NCI-H2196 (cell line): ENCODE data around the gene PPIH.
"Not testable (repeated sequence)": the region's sequence is repeated elsewhere in the genome, so short reads cannot be mapped to it uniquely, and the experiment has no call there.

Source experiments
- DNase-seq: peaks from one replicate; lab custom pipeline; 2025; ENCODE audit not compliant: unreplicated experiment; lab: John Stamatoyannopoulos, UW

The PPIH gene

DNA sequence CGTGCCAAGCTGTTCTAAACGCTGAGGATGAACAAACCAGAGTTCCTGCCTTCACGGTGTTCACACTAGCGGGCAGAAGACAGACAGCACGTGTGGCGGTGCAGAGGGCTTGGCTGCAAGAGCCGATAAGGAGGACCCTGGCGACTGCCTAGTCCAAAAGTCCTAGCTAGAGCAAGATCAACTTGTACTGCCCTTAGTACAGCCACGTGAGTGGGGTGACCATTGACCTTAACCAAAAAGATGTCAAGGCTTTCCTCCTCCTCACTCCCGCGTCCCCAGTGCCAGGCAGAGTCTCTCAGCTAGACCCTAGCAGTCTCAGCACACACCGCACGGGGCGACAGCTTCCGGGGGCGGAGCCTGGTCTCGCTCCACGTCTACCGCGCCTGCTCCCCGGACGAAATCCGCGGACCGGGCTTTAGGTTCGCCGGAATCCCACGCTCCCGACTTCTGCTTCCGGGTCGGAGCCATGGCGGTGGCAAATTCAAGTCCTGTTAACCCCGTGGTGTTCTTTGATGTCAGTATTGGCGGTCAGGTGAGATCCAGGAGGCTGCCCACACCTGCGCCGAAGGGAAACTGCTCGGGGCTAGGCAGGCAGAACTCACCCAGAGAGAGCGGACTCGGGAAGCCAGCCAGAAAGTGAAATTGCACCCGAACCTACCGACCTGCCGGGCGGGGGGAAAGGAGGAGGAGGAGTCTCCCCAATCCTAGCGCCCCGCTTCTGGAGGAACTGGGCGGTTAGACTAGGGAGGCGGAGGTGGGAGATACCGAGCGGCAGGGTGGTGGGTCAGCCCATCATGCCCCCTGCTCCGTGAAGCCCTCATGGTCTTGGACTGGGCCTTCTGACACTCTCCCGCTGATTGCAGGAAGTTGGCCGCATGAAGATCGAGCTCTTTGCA is at the start of gene PPIH:
PPIH (plus strand) TSS at position 443 of the 896 bp plus-strand sequence; CDS start at position 467, 24 bp downstream.
- peak; percentile 96 for DNase-seq

DNA sequence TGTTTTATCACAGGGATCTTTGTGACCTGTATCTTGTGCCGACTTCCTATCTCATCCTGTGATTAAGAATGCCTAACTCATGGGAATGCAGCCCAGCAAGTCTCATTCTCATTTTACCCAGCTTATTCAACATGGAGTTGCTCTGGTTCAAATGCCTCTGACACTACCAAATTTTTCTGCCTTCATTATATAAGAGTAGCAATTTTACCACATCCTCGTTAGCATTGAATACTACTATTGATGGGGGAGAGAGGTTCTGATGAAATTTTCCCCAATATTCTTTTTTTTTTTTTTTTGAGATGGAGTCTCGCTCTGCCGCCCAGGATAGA is 44.5 kb upstream of the PPIH start:
- DNase-seq: no peak

DNA sequence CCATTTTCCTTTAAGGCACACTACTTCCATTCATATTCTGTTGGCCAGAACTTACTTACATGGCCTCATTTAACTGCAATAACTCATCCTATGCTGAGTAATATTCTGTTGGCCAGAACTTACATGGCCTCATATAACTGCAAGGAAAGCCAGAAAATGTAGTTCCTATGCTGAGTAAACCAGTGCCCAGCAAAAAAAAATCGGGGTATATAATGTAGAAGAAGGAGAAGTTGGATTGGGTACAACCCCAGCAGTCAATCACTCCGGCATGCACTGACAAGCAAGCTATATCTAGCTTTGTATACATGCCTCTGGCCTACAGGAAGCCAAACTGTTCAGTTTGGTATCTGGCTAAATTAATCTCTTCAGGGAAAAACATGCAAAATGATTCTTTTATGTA is 39.4 kb upstream of the PPIH start:
- DNase-seq: no peak

DNA sequence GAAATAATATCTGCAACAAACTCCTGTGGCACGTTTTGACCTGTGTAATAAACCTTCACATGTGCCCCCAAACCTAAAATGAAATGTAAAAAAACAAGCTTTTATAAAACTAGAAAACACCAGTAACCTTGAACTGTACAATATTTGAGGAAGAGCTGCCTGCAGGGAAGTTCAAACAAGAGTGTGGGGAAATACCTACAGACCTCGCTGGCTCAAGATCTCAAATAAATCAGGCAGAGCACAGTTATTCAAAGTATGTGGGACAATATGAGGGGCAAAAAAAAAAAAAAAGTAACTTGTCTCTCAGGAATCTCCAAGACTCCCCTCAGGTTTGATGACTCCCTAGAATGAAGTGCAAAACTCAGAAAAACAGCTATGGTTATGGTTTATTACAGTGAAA is 37.9 kb upstream of the PPIH start:
- no peak for DNase-seq

DNA sequence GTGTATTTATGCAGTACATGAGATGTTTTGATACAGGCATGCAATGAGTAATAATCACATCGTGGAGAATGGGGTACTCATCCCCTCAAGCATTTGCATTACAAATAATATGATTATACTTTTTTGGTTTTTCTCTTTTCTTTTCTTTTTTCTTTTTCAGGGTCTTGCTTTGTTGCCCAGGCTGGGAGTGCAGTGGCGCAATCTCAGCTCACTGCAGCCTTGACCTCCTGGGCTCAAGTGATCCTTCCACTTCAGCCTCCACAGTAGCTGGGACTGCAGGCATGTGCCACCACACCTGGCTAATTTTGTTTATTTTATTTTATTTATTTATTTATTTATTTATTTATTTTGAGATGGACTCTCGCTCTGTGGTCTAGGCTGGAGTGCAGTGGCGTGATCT is 37.0 kb upstream of the PPIH start:
- not testable (repeated sequence) for DNase-seq

DNA sequence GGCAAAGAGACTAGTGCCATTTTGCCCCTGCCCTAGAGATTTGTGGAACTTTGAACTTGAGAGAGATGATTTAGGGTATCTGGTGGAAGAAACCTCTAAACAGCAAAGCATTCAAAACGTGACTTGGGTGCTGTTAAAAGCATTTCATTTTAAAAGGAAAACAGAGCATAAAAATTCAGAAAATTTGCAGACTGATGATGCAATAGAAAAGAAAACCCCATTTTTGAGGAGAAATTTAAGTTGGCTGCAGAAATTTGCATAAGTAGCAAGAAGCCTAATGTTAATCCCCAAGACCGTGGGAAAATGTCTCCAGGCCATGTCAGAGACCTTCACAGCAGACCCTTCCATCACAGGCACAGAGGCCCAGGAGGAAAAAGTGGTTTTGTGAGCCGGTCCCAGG is 31.0 kb upstream of the PPIH start:
- not testable (repeated sequence) for DNase-seq

DNA sequence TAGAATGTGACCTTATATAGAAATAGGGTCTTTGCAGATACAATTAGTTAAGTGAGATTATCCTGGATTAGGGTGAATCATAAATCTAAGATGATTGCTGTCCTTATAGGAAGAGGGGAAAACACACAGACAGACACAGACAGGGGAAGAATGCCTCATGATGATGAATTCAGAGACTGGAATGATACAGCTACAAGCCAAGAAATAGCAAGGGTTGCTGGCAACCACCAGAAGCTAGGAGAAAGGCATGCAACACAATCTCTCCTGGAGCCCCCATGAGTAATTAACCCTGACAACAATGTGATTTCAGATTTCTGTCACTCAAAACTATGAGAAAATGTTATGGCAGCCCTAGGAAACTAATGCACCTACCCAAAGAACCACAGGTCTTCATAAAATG is 19.1 kb upstream of the PPIH start:
- no peak for DNase-seq

DNA sequence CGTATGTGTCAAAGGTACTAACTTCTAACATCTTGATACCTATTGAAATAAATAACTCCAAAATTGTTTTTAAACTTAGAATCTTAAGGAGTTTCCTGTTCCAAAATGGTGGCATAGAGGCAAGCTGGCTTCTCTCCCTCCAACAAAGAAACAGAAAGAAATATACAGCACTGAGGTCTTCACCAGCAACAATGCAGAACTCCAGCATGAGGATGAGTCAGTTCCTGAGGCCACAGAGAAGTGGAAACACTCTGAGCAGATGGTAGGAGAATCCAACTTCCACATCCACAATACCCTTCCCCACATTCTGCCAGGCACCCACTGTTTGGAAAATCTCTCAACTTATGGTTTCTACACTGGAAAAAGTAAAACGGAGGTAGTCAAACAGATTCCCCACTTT is 12.2 kb upstream of the PPIH start:
- DNase-seq: no peak

DNA sequence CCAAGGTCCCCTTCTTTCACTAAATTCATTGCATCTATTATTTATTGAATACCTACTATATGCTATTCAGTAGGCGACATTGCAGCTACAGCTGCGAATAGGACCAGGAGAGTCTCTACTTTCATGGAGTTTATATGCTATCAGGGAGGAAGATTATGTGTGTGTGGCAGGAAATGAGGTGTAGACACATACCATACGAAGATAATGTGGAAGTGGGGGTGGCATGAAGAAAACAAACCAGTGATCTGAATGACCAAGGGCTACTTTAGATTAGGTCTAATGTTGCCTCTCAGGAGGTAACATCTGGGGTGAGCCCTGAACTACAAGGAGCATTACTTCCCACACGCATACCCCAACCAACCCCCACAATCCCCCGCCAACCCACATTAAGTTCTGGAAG is 1.0 kb upstream of the PPIH start:
- no peak for DNase-seq

DNA sequence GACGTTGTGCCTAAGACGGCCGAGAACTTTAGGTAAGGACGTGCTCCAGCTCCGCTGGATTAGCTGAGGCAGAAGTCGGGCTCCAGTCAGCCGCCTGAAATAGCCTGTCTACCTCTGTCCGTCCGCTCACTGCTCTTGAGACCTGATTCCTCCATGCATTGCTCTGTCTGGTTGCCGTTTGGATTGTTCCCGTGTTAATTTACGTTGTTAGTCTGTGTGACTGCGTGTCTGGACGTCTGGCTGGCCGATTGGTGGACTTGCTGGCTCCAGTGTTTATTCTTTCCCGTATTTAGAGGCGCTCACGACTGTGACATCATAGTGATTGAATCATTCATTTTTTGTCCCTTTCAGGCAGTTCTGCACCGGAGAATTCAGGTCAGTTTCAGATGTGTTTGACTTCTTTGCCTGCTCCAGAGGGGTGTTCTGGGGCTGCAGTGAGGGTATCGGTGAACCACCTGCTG is 684 bp downstream of the PPIH start:
- no peak for DNase-seq

DNA sequence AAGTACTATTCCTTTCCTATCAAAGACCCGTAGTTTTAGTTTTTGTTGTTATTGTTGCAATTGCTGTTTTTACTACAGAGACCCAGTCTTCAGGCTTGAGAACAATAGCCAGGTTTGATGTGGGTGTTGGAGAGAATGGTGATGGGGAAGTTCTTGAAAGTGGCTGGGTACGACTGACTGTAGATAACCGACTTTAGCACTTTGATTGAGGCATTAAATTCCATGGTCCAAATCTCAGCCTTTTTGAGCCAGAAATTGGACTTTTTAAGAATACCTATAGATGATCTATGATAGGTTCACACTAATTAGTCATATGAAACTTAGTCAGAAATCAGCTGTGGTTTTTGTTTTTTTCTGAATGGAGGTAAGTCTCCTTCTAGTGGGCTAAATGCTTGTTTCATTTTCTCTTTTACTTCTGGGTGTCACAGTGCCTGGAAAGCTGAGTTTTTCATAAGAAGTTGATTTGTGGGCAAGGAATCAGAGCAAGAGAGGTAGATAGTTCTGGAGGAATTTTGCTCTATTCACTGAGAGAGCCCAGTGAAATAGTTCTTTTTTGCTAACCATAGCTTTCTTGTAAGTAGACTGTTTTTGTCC is 2.8 kb downstream of the PPIH start:
- DNase-seq: no peak

DNA sequence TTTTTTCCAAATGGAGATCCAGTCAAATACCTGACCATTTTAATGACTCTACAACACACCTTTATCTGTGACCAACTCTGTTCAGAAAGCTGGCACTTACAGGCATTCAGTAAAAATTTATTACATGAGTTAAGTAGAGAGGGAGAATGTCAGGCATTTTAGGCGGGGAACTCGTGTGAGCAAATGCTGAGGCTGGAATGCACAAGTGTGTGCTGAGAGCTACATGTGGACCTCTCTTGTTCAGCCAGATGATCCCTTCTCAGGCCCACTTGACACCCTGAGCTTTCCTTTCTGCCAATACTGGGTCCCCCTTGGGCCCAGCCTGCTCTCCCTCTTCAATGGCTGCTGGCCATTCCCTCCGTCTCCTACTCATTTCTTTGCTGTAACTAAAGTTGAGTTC is 11.7 kb downstream of the PPIH start:
- no peak for DNase-seq

DNA sequence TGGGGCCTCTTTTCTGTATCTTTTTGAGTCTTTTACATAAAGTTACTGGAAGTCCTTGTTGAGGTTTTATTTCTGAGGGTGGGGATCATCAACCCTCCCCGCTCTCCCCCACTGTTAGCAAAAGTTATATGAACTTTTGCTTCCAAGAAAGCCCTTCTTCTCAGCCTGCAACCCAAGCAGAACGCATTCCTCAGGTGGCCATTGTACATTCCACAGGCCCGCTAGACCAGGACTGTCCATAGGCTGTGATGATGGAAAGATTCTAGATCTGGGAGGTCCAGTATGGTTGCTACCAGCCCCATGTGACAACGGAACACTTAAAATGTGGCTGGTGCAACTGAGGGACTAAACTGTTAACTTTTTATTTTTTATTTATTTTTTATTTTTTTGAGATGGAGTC is 12.2 kb downstream of the PPIH start:
- no peak for DNase-seq

DNA sequence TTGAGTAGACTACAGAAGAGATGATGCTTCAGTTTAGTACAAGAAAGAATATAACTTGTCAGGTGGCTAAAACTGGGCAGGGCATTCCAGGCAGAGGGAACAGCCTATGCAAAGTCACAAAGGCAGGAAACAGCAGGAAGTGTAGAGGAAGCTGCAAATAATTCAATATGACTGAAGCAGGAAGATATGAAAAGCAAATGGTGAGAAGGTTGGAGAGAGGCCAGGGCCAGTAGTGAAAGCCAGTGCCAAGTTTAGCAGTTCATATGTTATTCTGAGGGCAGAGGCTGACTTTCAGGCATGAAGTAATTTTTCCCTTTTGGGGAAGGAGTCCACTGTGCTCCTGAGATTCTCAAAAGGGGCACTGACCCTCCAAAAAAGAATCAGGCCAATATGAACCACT is 16.0 kb downstream of the PPIH start:
- DNase-seq: peak; percentile 11

DNA sequence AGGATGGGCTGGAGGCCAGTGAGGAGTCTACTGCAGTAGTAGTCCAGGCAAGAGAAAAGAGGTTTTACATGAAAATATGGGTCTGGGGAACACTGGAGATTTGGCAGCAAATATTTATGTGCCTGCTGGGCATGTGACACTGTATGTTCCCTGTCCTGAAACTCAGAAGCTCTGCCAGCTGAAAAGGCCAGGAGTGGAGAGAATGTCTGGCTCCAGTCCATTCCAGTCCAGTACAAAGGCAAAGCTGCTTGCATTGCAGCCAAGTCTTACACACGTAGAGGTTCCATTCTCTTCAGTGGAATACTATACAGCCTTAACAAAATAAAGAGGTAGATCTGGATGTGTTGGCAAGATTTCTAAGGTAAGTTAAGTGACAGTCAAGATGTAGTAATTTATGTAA is 16.5 kb downstream of the PPIH start:
- DNase-seq: no peak

DNA sequence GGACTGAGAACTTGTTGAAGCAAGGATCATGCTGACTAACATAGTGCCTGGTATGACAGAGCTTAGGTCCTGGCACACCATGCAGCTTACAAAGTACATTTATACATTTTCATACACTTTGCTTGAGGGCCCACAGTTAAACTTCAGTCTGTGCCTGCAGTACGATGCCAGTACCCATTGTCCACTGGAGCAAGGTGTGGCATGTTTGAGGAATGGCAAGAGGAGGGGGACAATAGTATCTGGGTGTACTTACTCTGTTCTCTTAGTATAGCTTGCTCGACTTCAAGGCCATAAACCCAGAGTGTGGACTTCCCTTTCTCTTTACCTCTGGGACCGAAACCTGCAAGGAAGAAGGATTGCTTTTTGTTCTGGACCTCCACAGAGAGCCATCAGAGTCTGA is 17.2 kb downstream of the PPIH start:
- no peak for DNase-seq

DNA sequence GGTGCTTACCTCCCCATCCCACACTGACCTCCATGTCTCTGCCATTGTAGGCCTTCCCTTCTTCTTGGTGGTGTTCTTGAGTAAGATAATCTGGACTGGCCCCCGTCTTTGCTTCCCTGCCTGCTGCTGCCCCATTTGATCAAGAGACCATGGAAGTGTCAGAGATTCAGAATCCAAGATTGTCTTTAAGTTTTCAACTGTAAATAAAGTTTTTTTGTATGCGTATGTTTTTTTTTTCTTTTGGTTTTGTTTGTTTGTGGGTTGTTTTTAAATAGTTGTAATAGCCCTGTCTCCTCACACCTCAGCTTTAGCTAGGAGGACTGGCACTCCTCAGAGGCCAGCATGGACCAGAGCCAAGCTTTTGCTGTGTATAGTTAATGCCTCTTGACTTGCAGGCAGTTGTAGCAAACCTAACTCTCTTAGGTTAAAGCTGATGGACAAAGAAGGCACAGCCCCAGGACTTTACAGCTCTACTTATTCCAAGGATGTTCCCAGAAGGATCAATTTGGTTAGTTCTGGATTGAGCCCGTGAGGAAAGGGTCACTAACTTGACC is 18.4 kb downstream of the PPIH start:
- no peak for DNase-seq

DNA sequence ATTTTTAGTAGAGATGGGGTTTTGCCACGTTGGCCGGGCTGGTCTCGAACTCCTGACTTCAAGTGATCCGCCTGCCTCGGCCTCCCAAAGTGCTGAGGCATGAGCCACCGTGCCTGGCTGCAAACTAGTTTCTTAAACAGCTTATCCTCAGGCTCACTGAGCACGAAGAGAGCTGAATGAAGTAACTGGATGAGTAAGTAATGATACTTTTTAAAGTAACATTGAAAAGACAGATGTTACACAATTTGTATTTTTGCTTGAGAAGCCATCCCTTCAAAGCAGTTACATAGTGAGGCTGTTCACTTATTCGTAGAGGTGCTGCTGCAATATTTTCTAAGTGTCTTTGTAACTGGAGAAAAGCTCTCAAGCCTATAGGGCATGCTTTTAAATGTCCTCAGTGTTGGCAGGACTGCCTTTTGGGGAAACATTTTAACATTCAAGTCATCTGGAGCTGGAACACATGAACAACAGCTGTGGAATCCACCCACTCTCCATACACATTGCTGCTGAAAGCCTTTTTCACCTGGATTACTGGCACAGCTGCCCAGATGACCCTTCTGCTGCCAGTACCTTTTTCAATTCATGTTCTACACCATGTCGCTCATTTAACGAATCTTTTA is 21.3 kb downstream of the PPIH start:
- no peak for DNase-seq

DNA sequence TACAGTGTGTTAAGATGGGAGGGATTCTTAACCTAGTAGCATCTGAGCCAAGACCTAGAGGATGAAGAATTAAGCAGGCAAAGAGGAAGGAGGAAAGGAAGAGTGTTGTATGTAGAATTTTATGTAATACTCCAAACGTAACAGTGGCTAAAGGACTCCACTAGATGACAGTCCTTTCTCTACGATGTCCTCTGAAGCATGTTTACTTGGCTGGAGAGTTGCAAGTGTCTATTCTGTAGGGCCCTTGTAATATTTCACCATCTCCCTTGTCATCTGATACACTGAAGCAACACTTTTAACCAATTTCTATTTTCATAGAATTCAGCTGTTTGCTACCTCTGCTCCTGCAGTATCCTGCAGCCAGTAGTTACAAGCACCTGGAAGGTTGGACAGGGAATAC is 21.8 kb downstream of the PPIH start:
- DNase-seq: no peak

DNA sequence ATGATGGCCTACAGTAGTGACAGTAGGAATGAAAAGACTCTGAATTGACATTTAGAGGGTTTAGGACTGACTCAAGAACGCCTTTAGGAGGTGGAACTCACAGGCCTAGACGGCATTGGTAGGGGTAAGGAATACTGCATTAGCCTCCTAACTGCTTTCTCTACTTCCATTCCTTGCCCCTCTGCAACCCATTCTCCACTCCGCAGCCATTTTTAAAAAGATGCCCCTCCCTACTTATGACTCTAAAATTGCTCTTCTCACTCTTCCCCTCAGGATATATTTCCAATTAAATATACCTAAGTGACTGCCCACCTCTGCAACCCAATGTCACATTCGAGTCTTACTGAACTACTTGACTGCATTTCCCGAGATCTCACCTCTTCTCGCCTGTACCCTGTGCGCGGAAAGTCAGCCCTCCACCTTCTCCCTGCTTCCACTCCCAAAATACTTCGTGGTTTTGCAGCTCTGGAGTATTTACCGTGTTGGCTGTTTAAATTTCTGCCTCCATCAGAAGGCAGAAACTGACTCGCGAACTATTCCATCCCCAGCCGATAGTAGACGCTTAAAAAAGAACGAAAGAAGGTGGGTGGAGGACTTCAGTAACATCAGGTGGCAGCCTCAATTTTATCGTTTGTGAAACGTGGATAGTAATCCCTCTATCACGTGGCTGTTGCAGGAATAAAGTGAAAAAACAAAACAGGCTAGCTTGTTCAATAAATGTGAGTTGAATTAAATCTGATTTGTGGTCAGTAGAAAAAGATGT is 22.9 kb downstream of the PPIH start:
- DNase-seq: no peak
